Liver (tissue), 3 donors: Measurements from ENCODE around the gene MAP3K5.
A peak's percentile ranks its signal among the peaks of the same experiment; 100 is the strongest.

Source experiments
- ATF3 ChIP-seq: IDR thresholded peaks from 2 replicates; pipeline ENCODE4 v1.6.1; 2016; ENCODE audit warnings: antibody characterized with exemption
- CTCF ChIP-seq: fragments of 150-350 bp; IDR thresholded peaks from 2 replicates; pipeline ENCODE4 v1.5.1; 2017; ENCODE audit warnings: improper control_type of control experiment, low read depth, low read length; ENCODE audit not compliant: missing input control
- FOXA1 ChIP-seq: IDR thresholded peaks from 2 replicates; pipeline ENCODE4 v1.6.1; 2016; ENCODE audit warnings: antibody characterized with exemption
- FOXA2 ChIP-seq: IDR thresholded peaks from 2 replicates; pipeline ENCODE4 v1.6.1; 2016; ENCODE audit warnings: antibody characterized with exemption
- GABPA ChIP-seq, 2 donors: IDR thresholded peaks in 1 of 2; conservative IDR thresholded peaks in 1 of 2; 2 replicates each; pipeline ENCODE4 v1.6.1; 2016; ENCODE audit warnings: antibody characterized with exemption in 2 of 2, mild to moderate bottlenecking in 1 of 2, moderate library complexity in 1 of 2
- HNF4G ChIP-seq: IDR thresholded peaks from 2 replicates; pipeline ENCODE4 v1.6.1; 2016; ENCODE audit warnings: antibody characterized with exemption
- JUND ChIP-seq, 2 donors: IDR thresholded peaks; 2 replicates each; pipeline ENCODE4 v1.6.1; 2016; ENCODE audit warnings: antibody characterized with exemption in 2 of 2
- MAX ChIP-seq: IDR thresholded peaks from 2 replicates; pipeline ENCODE4 v1.6.1; 2016; ENCODE audit warnings: antibody characterized with exemption
- RAD21 ChIP-seq, 2 donors: IDR thresholded peaks; 2 replicates each; pipeline ENCODE4 v1.6.1; 2016; ENCODE audit warnings: antibody characterized with exemption in 2 of 2, mild to moderate bottlenecking in 2 of 2
- REST ChIP-seq: IDR thresholded peaks from 2 replicates; pipeline ENCODE4 v1.6.1; 2016; ENCODE audit warnings: antibody characterized with exemption, mild to moderate bottlenecking
- TAF1 ChIP-seq: conservative IDR thresholded peaks from 2 replicates; pipeline ENCODE4 v1.6.1; 2016; ENCODE audit warnings: antibody characterized with exemption, mild to moderate bottlenecking
- YY1 ChIP-seq: IDR thresholded peaks from 2 replicates; pipeline ENCODE4 v1.6.1; 2016; ENCODE audit warnings: antibody characterized with exemption, mild to moderate bottlenecking
- donor health status: healthy.
- donor health status: healthy.

- TF ChIP-seq FOXA1 (no peak), CTCF (no peak), JUND (IDR thresholded peaks at IDR 0.05) (no peak), RAD21 (IDR thresholded peaks at IDR 0.05) (peak in 1 of 2 donors; percentile 37), MAX (no peak), TAF1 (no peak), REST (no peak), FOXA2 (no peak), YY1 (no peak), ATF3 (no peak), GABPA (IDR thresholded peaks at IDR 0.05 in 1 of 2, conservative IDR thresholded peaks at IDR 0.05 in 1 of 2) (no peak), HNF4G (no peak)
Observed at GRCh38 chr6:136526196-136526930, 265.9 kb downstream of the MAP3K5 start.
